22Rv1 (cell line): ENCODE measurements around the gene TNS3.

Experiments used
- ZFX ChIP-seq: fragments of 450-650 bp; IDR thresholded peaks from 2 replicates; pipeline ENCODE4 v1.6.1; 2017; ENCODE audit warnings: antibody characterized with exemption, borderline replicate concordance
- TF ChIP-seq, protein P1 (sequence below): fragments of 450-650 bp; IDR thresholded peaks from 2 replicates; pipeline ENCODE4 v1.5.1; 2017; ENCODE audit warnings: mild to moderate bottlenecking

DNA sequence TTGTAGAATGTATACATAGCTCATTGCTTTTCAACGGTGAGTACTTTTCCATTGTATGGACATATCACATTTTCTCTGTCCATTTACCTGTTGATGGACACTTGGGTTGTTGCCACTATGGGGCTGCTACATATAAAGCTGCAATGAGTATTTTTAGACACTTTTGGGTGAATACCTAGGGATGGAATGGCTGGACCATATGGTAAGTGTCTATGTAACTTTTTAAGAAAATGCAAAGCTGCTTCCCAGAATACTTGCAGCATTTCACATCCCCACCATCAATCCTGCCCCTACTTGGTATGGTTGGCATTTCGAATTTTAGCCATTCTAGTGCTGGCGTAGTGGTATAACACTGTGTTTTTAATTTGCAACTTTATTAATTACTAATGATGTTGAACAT is 274.6 kb downstream of the TNS3 start:
- TF ChIP-seq, protein P1, sequence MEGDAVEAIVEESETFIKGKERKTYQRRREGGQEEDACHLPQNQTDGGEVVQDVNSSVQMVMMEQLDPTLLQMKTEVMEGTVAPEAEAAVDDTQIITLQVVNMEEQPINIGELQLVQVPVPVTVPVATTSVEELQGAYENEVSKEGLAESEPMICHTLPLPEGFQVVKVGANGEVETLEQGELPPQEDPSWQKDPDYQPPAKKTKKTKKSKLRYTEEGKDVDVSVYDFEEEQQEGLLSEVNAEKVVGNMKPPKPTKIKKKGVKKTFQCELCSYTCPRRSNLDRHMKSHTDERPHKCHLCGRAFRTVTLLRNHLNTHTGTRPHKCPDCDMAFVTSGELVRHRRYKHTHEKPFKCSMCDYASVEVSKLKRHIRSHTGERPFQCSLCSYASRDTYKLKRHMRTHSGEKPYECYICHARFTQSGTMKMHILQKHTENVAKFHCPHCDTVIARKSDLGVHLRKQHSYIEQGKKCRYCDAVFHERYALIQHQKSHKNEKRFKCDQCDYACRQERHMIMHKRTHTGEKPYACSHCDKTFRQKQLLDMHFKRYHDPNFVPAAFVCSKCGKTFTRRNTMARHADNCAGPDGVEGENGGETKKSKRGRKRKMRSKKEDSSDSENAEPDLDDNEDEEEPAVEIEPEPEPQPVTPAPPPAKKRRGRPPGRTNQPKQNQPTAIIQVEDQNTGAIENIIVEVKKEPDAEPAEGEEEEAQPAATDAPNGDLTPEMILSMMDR: no peak
- no peak for TF ChIP-seq ZFX
